ENCODE data around the gene NSD1.
"Not testable (repeated sequence)": the region's sequence is repeated elsewhere in the genome, so short reads cannot be mapped to it uniquely, and the experiment has no call there.

NSD1 gene

GRCh38 chr5:177232358-177232757 lies 98.8 kb downstream of the NSD1 start:
- no peak for DNase-seq

GRCh38 chr5:177232761-177233160 lies 99.2 kb downstream of the NSD1 start:
- no peak for DNase-seq

GRCh38 chr5:177233206-177233605 lies 99.6 kb downstream of the NSD1 start:
- no peak for DNase-seq

- no peak for DNase-seq
Measured at GRCh38 chr5:177233802-177234201, 100.2 kb downstream of the NSD1 start.

- DNase-seq, result no peak
Measured at GRCh38 chr5:177234841-177235240, 101.3 kb downstream of the NSD1 start.

GRCh38 chr5:177241768-177242167 lies 108.2 kb downstream of the NSD1 start:
- DNase-seq, result no peak

GRCh38 chr5:177242304-177242703 lies 108.7 kb downstream of the NSD1 start:
- no peak for DNase-seq

- no peak for DNase-seq
Measured at GRCh38 chr5:177249761-177250537, 116.4 kb downstream of the NSD1 start.

GRCh38 chr5:177253252-177253651 lies 119.7 kb downstream of the NSD1 start:
- no peak for DNase-seq

GRCh38 chr5:177256296-177256695 lies 122.7 kb downstream of the NSD1 start:
- DNase-seq, result no peak

- DNase-seq, result not testable (repeated sequence)
Measured at GRCh38 chr5:177258711-177259110, 125.1 kb downstream of the NSD1 start.

GRCh38 chr5:177260961-177261360 lies 127.4 kb downstream of the NSD1 start:
- DNase-seq, result no peak

GRCh38 chr5:177261510-177261909 lies 127.9 kb downstream of the NSD1 start:
- DNase-seq, result no peak

GRCh38 chr5:177264178-177264577 lies 130.6 kb downstream of the NSD1 start:
- DNase-seq, result no peak

GRCh38 chr5:177265395-177265794 lies 131.8 kb downstream of the NSD1 start:
- no peak for DNase-seq

GRCh38 chr5:177269232-177269895 lies 135.8 kb downstream of the NSD1 start:
- DNase-seq, result no peak

- DNase-seq, result no peak
Measured at GRCh38 chr5:177269976-177270375, 136.4 kb downstream of the NSD1 start.

- DNase-seq, result no peak
Measured at GRCh38 chr5:177270653-177271052, 137.1 kb downstream of the NSD1 start.

- no peak for DNase-seq
Measured at GRCh38 chr5:177271113-177271512, 137.5 kb downstream of the NSD1 start.

GRCh38 chr5:177275883-177276282 lies 142.3 kb downstream of the NSD1 start:
- DNase-seq, result no peak

GRCh38 chr5:177276886-177277285 lies 143.3 kb downstream of the NSD1 start:
- no peak for DNase-seq

GRCh38 chr5:177288191-177288590 lies 154.6 kb downstream of the NSD1 start:
- no peak for DNase-seq

- no peak for DNase-seq
Measured at GRCh38 chr5:177290816-177291596, 157.4 kb downstream of the NSD1 start.

- DNase-seq, result no peak
Measured at GRCh38 chr5:177291735-177292134, 158.2 kb downstream of the NSD1 start.
